Measurements from ENCODE around the gene HES1. TPM values are rescaled to one million over a fixed set of nuclear protein-coding genes. Genes with fewer than 3 reads are reported as not detected.
"Not testable (repeated sequence)": the region's sequence is repeated elsewhere in the genome, so short reads cannot be mapped to it uniquely, and the experiment has no call there.

HES1 gene
- polyA plus RNA-seq, 1 donor (not counting 4 experiments of a cell fraction or from before 2014, with no cell fraction given), result 138 TPM

DNA sequence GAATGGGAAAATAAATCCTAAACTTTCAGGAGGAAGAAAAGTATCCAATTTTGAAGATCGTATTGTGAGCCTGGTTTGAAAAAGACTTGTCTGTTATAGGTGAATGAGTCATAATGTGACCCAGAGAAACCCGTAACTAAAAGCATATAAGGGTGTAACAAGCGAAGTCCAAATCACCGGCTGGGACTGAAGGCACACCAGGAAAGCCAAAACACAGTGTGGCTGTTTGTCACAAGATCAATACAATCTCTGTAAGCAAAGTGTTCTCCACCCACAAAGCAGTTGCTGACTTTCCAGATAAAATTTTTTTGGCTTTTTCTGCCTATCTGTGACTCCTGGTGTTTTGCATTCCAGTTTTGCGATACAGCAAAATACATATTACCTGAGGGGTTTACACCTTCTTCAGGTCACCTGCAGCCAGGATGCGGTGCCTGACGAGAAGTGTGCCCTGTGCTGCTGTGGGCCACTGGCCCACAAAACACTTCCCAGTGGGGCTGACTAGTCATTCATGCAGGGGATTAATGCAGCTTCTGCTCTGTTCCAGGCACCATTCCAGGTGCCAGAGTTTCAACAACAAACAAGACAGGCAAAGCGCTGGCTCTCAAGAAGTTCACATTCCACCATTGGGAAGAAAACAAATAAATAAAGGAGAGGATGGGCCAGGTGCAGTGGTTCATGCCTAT is 14.4 kb downstream of the HES1 start:
- Histone ChIP-seq H3K4me1 (ENCODE audit: control insufficient read depth, extremely low read depth, insufficient read depth, low read length) (peaks cover 6% of the 10 kb centered on the region), H3K9me3 (ENCODE audit: control insufficient read depth, low read depth, low read length) (peaks cover 3% of the 10 kb centered on the region), H3K36me3 (ENCODE audit: control insufficient read depth in 2 of 2, extremely low read depth in 1 of 2, insufficient read depth in 2 of 2, low read length in 2 of 2) (no peaks in the 10 kb centered on the region), H3K9me1 (ENCODE audit: control insufficient read depth, extremely low read depth, insufficient read depth, low read length) (no peaks in the 10 kb centered on the region), H3K4me2 (ENCODE audit: control insufficient read depth, extremely low read depth, insufficient read depth, low read depth, low read length) (no peak overlapping the region), H3K9ac (ENCODE audit: control insufficient read depth, extremely low read depth, insufficient read depth, low read length) (no peak overlapping the region), H4K20me1 (ENCODE audit: control insufficient read depth, extremely low read depth, insufficient read depth, low read length) (no peaks in the 10 kb centered on the region), H3K79me2 (ENCODE audit: control insufficient read depth, insufficient read depth, low read length) (no peaks in the 10 kb centered on the region), H3K27me3 (ENCODE audit: control insufficient read depth, extremely low read depth, insufficient read depth, low read length) (no peaks in the 10 kb centered on the region), H3K4me3 (ENCODE audit: control insufficient read depth in 2 of 3, extremely low read depth in 1 of 3, insufficient read depth in 2 of 3, low read depth in 1 of 3, low read length in 3 of 3) (no peak overlapping the region), H2AFZ (ENCODE audit: control insufficient read depth, low read length) (no peak overlapping the region), H3K27ac (ENCODE audit: control insufficient read depth, insufficient read depth, low read length) (no peak overlapping the region)
- FAIRE-seq (no peak), DNase-seq (ENCODE audit: low read depth, low spot score) (no peak)
- dilution Hi-C loops (cut with MboI; ENCODE audit: extremely low pct_ligation_motif_present, low sequenced_read_pairs), result loop anchor here (25.0 kb wide), 1 partner anchor 162 kb away; no protein-coding TSS in a partner anchor
- TF ChIP-seq, protein P1, sequence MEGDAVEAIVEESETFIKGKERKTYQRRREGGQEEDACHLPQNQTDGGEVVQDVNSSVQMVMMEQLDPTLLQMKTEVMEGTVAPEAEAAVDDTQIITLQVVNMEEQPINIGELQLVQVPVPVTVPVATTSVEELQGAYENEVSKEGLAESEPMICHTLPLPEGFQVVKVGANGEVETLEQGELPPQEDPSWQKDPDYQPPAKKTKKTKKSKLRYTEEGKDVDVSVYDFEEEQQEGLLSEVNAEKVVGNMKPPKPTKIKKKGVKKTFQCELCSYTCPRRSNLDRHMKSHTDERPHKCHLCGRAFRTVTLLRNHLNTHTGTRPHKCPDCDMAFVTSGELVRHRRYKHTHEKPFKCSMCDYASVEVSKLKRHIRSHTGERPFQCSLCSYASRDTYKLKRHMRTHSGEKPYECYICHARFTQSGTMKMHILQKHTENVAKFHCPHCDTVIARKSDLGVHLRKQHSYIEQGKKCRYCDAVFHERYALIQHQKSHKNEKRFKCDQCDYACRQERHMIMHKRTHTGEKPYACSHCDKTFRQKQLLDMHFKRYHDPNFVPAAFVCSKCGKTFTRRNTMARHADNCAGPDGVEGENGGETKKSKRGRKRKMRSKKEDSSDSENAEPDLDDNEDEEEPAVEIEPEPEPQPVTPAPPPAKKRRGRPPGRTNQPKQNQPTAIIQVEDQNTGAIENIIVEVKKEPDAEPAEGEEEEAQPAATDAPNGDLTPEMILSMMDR (optimal IDR thresholded peaks at IDR 0.05 in 1 of 3, IDR thresholded peaks at IDR 0.05 in 1 of 3, conservative IDR thresholded peaks at IDR 0.05 in 1 of 3; ENCODE audit: extremely low read depth in 1 of 3, insufficient read depth in 2 of 3, low read length in 3 of 3), result no peak
- TF ChIP-seq EZH2 (IDR thresholded peaks at IDR 0.05; ENCODE audit: low read length), result no peak

DNA sequence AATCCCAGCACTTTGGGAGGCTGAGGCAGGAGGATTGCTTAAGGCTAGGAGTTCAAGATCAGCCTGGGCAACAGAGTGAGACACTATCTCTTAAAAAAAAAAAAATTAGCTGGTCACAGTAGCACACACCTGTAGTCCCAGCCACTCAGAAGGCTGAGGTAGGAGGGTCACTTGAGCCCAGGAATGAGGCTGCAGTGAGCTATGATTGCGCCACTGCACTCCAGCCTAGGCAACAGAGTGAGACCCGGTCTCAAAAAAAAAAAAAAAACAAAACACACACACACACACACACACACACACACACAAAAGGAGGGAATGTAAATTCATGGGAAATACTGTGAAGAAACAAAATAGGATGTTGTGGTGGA is 15.0 kb downstream of the HES1 start:
- H3K27ac ChIP-seq (ENCODE audit: control insufficient read depth, insufficient read depth, low read length); H4K20me1 ChIP-seq (ENCODE audit: control insufficient read depth, extremely low read depth, insufficient read depth, low read length); H2AFZ ChIP-seq (ENCODE audit: control insufficient read depth, low read length); H3K9me1 ChIP-seq (ENCODE audit: control insufficient read depth, extremely low read depth, insufficient read depth, low read length); H3K4me1 ChIP-seq (ENCODE audit: control insufficient read depth, extremely low read depth, insufficient read depth, low read length); H3K27me3 ChIP-seq (ENCODE audit: control insufficient read depth, extremely low read depth, insufficient read depth, low read length); H3K79me2 ChIP-seq (ENCODE audit: control insufficient read depth, insufficient read depth, low read length); H3K9me3 ChIP-seq (ENCODE audit: control insufficient read depth, low read depth, low read length); H3K4me2 ChIP-seq (ENCODE audit: control insufficient read depth, extremely low read depth, insufficient read depth, low read depth, low read length); H3K9ac ChIP-seq (ENCODE audit: control insufficient read depth, extremely low read depth, insufficient read depth, low read length); H3K36me3 ChIP-seq (ENCODE audit: control insufficient read depth in 2 of 2, extremely low read depth in 1 of 2, insufficient read depth in 2 of 2, low read length in 2 of 2); FAIRE-seq; H3K4me3 ChIP-seq (ENCODE audit: control insufficient read depth in 2 of 3, extremely low read depth in 1 of 3, insufficient read depth in 2 of 3, low read depth in 1 of 3, low read length in 3 of 3); DNase-seq (ENCODE audit: low read depth, low spot score): not testable (repeated sequence)
- dilution Hi-C loops (cut with MboI; ENCODE audit: extremely low pct_ligation_motif_present, low sequenced_read_pairs), result loop anchor here (25.0 kb wide), 1 partner anchor 161 kb away; no protein-coding TSS in a partner anchor

DNA sequence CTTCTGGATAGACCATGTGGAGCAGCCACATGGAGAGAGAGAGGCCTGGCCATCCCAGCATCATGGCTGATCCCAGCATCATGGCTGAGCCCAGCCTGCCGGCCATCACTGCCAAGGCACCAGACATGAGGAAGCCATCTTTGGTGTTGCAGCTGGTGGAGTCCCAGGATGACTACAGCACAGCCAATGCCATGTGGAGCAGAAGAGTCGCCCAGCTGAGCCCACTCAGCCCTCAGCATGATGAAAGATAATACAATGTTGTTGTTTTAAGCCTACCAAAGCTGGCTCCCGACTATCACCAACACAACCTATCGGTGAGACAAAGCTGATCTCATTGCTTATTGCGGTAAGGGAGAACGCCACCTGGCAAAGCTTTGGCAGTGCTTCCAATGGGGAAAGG is 18.4 kb downstream of the HES1 start:
- dilution Hi-C loops (cut with MboI; ENCODE audit: extremely low pct_ligation_motif_present, low sequenced_read_pairs), result loop anchor here (25.0 kb wide), 1 partner anchor 158 kb away; no protein-coding TSS in a partner anchor
- no peak for FAIRE-seq
- peaks cover 3% of the 10 kb centered on the region for H3K9me3 ChIP-seq (ENCODE audit: control insufficient read depth, low read depth, low read length)
- H2AFZ ChIP-seq (ENCODE audit: control insufficient read depth, low read length), result no peak overlapping the region
- H3K4me3 ChIP-seq (ENCODE audit: control insufficient read depth in 2 of 3, extremely low read depth in 1 of 3, insufficient read depth in 2 of 3, low read depth in 1 of 3, low read length in 3 of 3), result no peak overlapping the region
- H3K9me1 ChIP-seq (ENCODE audit: control insufficient read depth, extremely low read depth, insufficient read depth, low read length), result no peaks in the 10 kb centered on the region
- no peaks in the 10 kb centered on the region for H3K36me3 ChIP-seq (ENCODE audit: control insufficient read depth in 2 of 2, extremely low read depth in 1 of 2, insufficient read depth in 2 of 2, low read length in 2 of 2)
- DNase-seq (ENCODE audit: low read depth, low spot score), result no peak
- no peak overlapping the region for H3K9ac ChIP-seq (ENCODE audit: control insufficient read depth, extremely low read depth, insufficient read depth, low read length)
- no peaks in the 10 kb centered on the region for H3K79me2 ChIP-seq (ENCODE audit: control insufficient read depth, insufficient read depth, low read length)
- peaks cover 16% of the 10 kb centered on the region for H3K4me1 ChIP-seq (ENCODE audit: control insufficient read depth, extremely low read depth, insufficient read depth, low read length)
- no peak overlapping the region for H3K4me2 ChIP-seq (ENCODE audit: control insufficient read depth, extremely low read depth, insufficient read depth, low read depth, low read length)
- no peak for TF ChIP-seq EZH2 (IDR thresholded peaks at IDR 0.05; ENCODE audit: low read length)
- TF ChIP-seq, protein P1 (optimal IDR thresholded peaks at IDR 0.05 in 1 of 3, IDR thresholded peaks at IDR 0.05 in 1 of 3, conservative IDR thresholded peaks at IDR 0.05 in 1 of 3; ENCODE audit: extremely low read depth in 1 of 3, insufficient read depth in 2 of 3, low read length in 3 of 3), result no peak
- no peaks in the 10 kb centered on the region for H3K27me3 ChIP-seq (ENCODE audit: control insufficient read depth, extremely low read depth, insufficient read depth, low read length)
- H3K27ac ChIP-seq (ENCODE audit: control insufficient read depth, insufficient read depth, low read length), result no peak overlapping the region
- no peaks in the 10 kb centered on the region for H4K20me1 ChIP-seq (ENCODE audit: control insufficient read depth, extremely low read depth, insufficient read depth, low read length)

Measured in keratinocyte (primary cell).